ENCODE measurements around the gene AZU1. TPM values are rescaled to one million over a fixed set of nuclear protein-coding genes. Genes with fewer than 3 reads are reported as not detected.
A peak's percentile ranks its signal among the peaks of the same experiment; 100 is the strongest.

AZU1 gene
- total RNA-seq, 2 experiments from 2014 or later = not detected

DNA sequence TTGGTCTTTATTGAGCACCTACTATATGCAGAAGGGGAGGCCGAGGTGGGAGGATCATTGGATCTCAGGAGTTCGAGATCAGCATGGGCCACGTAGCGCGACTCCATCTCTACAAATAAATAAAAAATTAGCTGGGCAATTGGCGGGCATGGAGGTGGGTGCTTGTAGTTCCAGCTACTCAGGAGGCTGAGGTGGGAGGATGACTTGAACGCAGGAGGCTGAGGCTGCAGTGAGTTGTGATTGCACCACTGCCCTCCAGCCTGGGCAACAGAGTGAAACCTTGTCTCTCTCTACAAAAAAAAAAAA is 35.6 kb downstream of the AZU1 start:
- ATAC-seq (no peak), DNase-seq (no peak)
- peak overlapping the region; percentile 26 for H3K4me3 Mint-ChIP-seq
- H3K27me3 Mint-ChIP-seq = peaks cover 11% of the 10 kb centered on the region
- intact Hi-C loops (cut with micrococcal nuclease) = loop anchor here (2.0 kb wide), 1 partner anchor 58 kb away; no protein-coding TSS in a partner anchor
- no peak overlapping the region for H3K27ac Mint-ChIP-seq
- TF ChIP-seq, protein P1, sequence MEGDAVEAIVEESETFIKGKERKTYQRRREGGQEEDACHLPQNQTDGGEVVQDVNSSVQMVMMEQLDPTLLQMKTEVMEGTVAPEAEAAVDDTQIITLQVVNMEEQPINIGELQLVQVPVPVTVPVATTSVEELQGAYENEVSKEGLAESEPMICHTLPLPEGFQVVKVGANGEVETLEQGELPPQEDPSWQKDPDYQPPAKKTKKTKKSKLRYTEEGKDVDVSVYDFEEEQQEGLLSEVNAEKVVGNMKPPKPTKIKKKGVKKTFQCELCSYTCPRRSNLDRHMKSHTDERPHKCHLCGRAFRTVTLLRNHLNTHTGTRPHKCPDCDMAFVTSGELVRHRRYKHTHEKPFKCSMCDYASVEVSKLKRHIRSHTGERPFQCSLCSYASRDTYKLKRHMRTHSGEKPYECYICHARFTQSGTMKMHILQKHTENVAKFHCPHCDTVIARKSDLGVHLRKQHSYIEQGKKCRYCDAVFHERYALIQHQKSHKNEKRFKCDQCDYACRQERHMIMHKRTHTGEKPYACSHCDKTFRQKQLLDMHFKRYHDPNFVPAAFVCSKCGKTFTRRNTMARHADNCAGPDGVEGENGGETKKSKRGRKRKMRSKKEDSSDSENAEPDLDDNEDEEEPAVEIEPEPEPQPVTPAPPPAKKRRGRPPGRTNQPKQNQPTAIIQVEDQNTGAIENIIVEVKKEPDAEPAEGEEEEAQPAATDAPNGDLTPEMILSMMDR (IDR thresholded peaks at IDR 0.05) = no peak
- H3K36me3 Mint-ChIP-seq (ENCODE audit: low read depth) = no peaks in the 10 kb centered on the region
- CTCF ChIA-PET = interaction anchor here (0.6 to 2.5 kb wide), 27 partner anchors 9 to 378 kb away, joined by 3 to 31 read pairs (median 4); partner anchors contain the start of genes KISS1R, MED16, RNU6-9 and WDR18
- POLR2A ChIA-PET = interaction anchor here (1.3 to 2.8 kb wide), 6 partner anchors 9 to 121 kb away, joined by 3 to 9 read pairs (median 4); partner anchors contain the start of genes MED16, RNU6-9 and WDR18
- peaks cover 14% of the 10 kb centered on the region for H3K4me1 Mint-ChIP-seq (ENCODE audit: low read depth)
- no peaks in the 10 kb centered on the region for H3K9me3 Mint-ChIP-seq

DNA sequence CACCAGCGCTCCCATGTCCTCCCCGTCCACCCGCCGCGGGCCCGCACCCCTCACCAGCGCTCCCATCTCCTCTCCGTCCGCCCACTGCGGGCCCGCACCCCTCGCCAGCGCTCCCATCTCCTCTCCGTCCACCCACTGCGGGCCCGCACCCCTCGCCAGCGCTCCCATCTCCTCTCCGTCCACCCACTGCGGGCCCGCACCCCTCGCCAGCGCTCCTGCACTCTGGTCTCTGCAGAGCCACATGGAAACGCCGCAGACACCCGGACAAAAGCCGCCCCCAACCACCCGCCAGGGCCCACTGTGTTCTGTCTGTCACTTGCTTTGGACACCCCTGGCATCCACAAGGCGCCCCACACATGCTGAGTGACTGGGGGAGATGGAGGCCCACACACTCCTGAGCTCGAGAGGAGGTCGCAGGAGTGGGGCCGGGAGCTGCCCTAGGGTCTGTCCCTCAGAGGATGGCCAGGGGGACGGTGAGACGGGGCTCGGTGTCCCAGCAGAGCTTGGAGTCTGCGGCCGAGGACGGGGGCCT is 39.2 kb downstream of the AZU1 start:
- Mint-ChIP-seq H3K4me1 (ENCODE audit: low read depth) (peaks cover 15% of the 10 kb centered on the region), H3K9me3 (peaks cover 2% of the 10 kb centered on the region), H3K27me3 (peaks cover 3% of the 10 kb centered on the region), H3K4me3 (no peak overlapping the region), H3K27ac (no peak overlapping the region), H3K36me3 (ENCODE audit: low read depth) (peaks cover 7% of the 10 kb centered on the region)
- ChIA-PET CTCF (no interaction called here), POLR2A (interaction anchor here (0.6 kb wide), 1 partner anchor 66 kb away, joined by 3 read pairs; no protein-coding TSS in a partner anchor)
- intact Hi-C loops (cut with micrococcal nuclease) = no loop called here
- ATAC-seq = no peak
- DNase-seq = no peak
- TF ChIP-seq, protein P1 (IDR thresholded peaks at IDR 0.05) = no peak

DNA sequence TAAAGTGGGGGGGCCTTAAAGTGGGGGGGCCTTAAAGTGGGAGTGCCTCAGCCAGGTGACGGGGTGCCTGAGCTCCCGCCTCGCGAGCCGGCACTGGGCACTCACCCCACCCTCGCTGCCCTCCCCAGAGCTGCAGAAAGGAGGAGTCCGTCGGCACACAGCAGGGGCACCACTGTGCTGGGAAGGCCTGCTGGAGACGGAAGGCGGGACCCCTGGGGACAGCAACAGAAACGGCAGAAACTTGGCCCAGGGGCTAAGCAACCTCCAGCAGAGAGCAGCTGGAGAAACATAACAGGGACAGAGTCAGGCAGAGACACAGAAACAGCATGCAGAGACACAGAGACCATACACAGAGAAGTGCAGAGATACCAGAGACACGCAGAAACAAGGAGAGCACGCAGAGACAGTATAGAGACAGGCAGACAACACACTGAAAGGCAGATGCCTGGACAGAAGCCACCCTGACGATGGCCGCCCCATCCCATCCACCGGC is 39.7 kb downstream of the AZU1 start:
- TF ChIP-seq, protein P1 (IDR thresholded peaks at IDR 0.05) = no peak
- Mint-ChIP-seq H3K4me3 (no peak overlapping the region), H3K36me3 (ENCODE audit: low read depth) (peaks cover 9% of the 10 kb centered on the region), H3K9me3 (peaks cover 2% of the 10 kb centered on the region), H3K27me3 (peaks cover 3% of the 10 kb centered on the region), H3K4me1 (ENCODE audit: low read depth) (peaks cover 19% of the 10 kb centered on the region), H3K27ac (no peak overlapping the region)
- DNase-seq (no peak), ATAC-seq (no peak)
- ChIA-PET CTCF (no interaction called here), POLR2A (interaction anchor here (0.6 kb wide), 1 partner anchor 66 kb away, joined by 3 read pairs; no protein-coding TSS in a partner anchor)
- intact Hi-C loops (cut with micrococcal nuclease) = no loop called here

DNA sequence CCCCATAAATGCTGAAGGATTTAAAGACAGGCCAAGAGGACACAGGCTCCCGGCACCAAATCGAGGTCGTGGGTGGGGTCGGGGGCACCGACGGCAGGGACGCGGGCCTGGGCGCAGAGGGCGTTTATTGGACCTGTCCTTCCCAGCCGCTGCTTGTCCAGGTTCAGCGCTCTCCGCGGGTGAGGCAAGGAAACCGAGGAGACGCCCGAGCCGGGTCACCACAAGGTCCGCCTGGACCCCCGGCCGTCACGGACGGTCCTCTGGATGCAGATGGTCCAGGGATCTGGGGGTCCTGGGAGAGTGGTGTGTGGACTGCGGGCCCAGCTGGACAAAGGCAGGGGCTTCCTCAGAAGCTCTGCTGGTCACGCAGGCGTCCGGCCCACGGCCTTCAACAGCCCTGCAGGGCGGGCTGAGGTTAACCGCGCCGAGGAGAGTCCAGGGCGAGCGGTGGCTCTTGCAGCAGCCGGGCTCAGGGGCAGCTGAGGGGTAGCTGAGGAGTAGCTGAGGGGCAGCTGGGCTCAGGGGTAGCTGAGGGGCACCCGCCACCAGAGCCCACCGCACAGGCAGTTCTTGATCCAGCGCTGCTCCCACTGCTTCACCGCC is 40.3 kb downstream of the AZU1 start:
- ATAC-seq (no peak), DNase-seq (no peak)
- Mint-ChIP-seq H3K9me3 (peaks cover 2% of the 10 kb centered on the region), H3K36me3 (ENCODE audit: low read depth) (peaks cover 9% of the 10 kb centered on the region), H3K4me1 (ENCODE audit: low read depth) (peaks cover 18% of the 10 kb centered on the region), H3K27me3 (no peaks in the 10 kb centered on the region), H3K4me3 (no peak overlapping the region), H3K27ac (no peak overlapping the region)
- POLR2A ChIA-PET = interaction anchor here (0.6 kb wide), 1 partner anchor 67 kb away, joined by 3 read pairs; no protein-coding TSS in a partner anchor
- intact Hi-C loops (cut with micrococcal nuclease) = no loop called here
- CTCF ChIA-PET = no interaction called here
- TF ChIP-seq, protein P1 (IDR thresholded peaks at IDR 0.05) = no peak

Data from activated CD8-positive, alpha-beta T cell treated with anti-CD3 and anti-CD28 coated beads for 36 hours (primary cell).